CD4-positive, alpha-beta T cell treated with Interleukin-4 for 1 hour (primary cell): ENCODE data around the gene C1orf159.

Experiments
- DNase-seq, 2 donors: peaks; one replicate each; pipeline ENCODE4 v3.0.0-alpha.2; 2020 to 2022

C1orf159 gene

GRCh38 chr1:1090424-1091343, 25.2 kb downstream of the C1orf159 start:
- no peak for DNase-seq

GRCh38 chr1:1089731-1090423, 26.0 kb downstream of the C1orf159 start:
- no peak for DNase-seq

- DNase-seq = no peak
These were observed 26.8 kb downstream of the C1orf159 start for GRCh38 chr1:1088801-1089680.

GRCh38 chr1:1088029-1088800, 27.7 kb downstream of the C1orf159 start:
- no peak for DNase-seq

- no peak for DNase-seq
These were observed 28.4 kb downstream of the C1orf159 start for GRCh38 chr1:1087351-1088028.

GRCh38 chr1:1086911-1087341, 29.0 kb downstream of the C1orf159 start:
- DNase-seq = no peak

GRCh38 chr1:1085911-1086841, 29.7 kb downstream of the C1orf159 start:
- no peak for DNase-seq

- no peak for DNase-seq
These were observed 30.6 kb downstream of the C1orf159 start for GRCh38 chr1:1085171-1085841.

- no peak for DNase-seq
These were observed 31.3 kb downstream of the C1orf159 start for GRCh38 chr1:1084372-1085170.

GRCh38 chr1:1083416-1084371, 32.2 kb downstream of the C1orf159 start:
- DNase-seq = no peak

- no peak for DNase-seq
These were observed 33.0 kb downstream of the C1orf159 start for GRCh38 chr1:1082776-1083415.

GRCh38 chr1:1082239-1082775, 33.6 kb downstream of the C1orf159 start:
- DNase-seq = no peak

GRCh38 chr1:1081311-1082238, 34.3 kb downstream of the C1orf159 start:
- no peak for DNase-seq

- DNase-seq = no peak
These were observed 35.0 kb downstream of the C1orf159 start for GRCh38 chr1:1080951-1081310.

- DNase-seq = no peak
These were observed 35.6 kb downstream of the C1orf159 start for GRCh38 chr1:1080122-1080757.
